ENCODE results near the gene JARID2.
A peak's percentile ranks its signal among the peaks of the same experiment; 100 is the strongest.

JARID2 gene

DNA sequence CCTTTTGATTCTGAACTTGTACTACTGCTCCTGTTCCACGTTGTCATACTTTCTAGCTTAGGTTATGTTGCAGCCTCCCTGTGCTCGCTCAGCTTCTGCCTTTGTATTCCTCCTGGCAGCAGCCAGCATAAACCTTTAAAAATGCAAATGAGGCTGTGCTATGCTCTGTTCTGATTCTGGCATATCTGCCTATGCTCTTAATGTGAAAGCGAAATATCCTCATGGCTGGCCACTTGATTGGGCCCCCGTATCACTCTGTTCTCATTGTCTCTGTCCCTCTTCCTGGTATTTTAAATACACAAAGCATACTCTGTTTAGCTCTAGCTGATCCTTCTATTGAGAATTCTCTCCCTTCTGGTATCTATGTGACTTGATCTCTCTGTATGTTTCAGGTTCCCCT is 139.0 kb downstream of the JARID2 start:
- DNase-seq, result no peak

DNA sequence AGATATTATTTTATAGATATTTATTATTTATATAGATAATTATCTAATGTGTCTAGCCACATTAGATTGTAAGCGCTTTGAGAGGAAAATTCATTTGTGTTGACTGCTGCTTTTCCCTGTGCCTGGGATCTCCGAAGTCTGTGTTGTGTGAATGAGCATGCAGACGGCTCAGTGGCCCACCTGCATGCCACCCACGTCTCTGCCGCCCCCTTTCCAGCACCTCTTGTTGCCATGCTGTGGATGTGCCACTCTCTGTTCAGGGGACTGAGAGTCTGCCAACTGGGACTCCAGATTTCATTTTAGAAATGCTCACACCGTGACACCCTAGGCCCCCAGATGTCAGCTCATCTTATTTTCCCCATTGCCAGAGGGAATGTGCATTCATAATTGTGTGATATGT is 139.7 kb downstream of the JARID2 start:
- no peak for DNase-seq

- DNase-seq, result no peak
Observed at GRCh38 chr6:15386110-15386755, 140.4 kb downstream of the JARID2 start.

- DNase-seq, result no peak
Observed at GRCh38 chr6:15386756-15387112, 140.9 kb downstream of the JARID2 start.

DNA sequence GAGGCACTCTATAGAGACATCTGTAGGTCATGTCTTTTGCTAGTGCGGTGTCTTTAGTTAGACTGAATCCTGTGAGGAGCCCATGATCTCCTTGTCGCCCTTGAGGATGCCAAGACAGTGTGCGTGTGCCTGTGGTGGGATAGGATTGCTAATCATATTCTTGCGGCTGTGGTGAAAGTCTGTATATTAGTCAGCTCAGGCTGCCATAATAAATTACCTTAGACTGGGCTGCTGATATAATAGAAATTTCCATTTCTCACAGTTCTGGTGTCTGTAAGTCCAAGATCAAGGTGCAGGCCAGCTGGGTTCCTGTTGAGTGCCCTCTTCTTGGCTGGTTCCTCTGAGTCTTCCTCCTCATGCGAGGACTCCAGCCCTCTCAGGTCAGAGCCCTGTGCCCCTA is 141.2 kb downstream of the JARID2 start:
- peak; percentile 39 for DNase-seq

- DNase-seq, result peak; percentile 18
Observed at GRCh38 chr6:15389084-15389764, 143.4 kb downstream of the JARID2 start.

DNA sequence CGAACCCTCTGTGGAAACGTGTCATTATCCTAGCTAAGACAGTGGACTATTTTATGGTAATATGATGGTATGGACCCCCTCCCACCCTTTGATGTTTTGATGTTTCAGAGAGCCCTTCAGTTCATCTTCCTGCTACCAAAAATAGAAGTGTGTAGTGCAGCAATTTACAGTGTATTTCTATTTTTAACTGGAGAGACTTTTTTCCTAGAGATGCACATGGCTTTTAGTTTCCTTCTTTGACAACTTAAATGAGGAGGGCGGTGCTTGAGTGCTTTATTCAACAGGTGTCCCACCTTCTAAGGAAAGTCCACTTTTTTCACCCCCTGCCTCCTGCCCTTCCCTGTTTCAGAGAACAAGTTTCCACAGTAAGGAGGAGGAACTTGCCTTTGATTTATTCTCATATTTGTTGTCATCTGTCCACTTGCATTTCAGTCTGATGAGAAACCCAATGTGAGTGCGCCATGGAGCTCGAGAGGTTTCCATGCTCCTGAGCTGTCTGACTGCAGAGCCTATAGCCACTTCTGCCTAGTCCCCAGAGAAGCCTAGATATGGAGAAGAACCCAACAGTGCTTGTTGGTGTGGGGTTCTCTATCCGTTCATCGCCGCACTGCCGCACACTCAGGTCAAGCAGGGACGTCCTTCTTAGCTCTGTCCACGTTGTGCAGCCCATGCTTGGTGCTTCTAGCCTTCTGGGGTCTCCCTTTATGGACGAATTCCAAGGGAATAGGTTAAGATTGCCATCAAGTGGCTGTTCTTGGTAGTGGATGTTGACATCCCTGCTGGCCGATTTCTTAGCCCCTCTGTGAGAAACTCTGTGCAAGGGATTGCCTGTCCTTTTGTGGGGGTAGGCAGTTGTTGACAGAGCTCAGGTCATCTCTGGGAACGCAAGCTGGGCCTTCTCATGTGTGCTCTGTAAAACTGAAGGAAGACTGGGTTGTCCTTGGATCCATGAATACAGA is 144.2 kb downstream of the JARID2 start:
- peak; percentile 19 for DNase-seq

DNA sequence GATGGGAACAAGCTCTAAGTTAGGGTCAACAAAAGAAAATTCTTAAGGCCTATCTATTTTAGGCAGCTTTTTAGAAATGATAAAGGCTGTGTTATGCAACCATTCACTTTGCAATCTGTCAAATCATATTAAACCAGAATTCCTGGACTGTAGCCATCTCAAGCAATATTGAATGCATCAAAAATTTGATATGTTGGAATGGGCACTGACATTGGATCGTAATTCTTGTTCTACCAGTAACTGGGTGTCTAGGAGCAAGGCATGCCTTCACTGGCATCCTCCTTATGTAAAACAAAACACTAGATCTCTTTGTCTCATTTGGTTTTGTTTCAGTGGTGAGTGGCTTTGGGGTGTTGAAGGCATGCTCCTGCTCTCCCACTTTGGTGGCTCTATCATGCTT is 145.6 kb downstream of the JARID2 start:
- no peak for DNase-seq

DNA sequence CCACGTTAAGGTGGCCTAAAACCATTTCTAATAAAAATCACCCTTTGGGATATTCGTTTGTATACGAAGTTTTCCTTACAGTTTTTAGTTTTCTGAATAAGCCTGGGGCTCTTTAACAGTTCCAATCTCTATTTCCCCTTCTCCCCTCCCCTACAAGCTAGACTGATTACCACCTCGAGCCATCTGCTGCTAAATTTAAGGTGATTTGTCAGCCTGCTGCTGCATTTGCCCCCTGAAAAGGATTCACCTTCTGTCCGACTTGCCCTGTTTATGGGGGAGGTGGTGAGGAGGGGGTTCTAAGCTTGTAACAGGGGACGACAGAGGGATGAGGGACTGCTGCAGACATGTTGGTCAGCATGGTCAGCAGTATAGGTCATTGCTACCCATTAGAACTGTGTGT is 146.3 kb downstream of the JARID2 start:
- DNase-seq, result no peak

DNA sequence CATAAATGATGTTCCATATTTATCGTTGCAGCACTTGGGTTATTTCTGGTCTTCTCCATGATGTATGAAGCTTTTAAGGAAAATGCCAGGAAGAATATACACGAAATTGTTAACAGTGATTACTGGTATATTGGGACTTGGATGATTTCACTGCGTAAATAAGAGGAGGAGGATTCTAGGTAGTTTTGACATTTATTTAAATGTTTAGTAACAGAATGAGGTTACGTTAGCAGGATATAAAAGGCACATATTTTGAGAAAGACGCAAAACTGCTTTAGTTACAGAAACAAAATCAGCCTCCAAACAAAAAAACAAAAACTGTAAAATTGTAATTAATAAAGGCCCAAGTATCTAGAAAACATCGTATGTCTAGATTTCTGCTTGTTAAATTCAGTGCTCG is 147.7 kb downstream of the JARID2 start:
- DNase-seq, result no peak

- DNase-seq, result peak; percentile 35
Observed at GRCh38 chr6:15395087-15395486, 149.2 kb downstream of the JARID2 start.

DNA sequence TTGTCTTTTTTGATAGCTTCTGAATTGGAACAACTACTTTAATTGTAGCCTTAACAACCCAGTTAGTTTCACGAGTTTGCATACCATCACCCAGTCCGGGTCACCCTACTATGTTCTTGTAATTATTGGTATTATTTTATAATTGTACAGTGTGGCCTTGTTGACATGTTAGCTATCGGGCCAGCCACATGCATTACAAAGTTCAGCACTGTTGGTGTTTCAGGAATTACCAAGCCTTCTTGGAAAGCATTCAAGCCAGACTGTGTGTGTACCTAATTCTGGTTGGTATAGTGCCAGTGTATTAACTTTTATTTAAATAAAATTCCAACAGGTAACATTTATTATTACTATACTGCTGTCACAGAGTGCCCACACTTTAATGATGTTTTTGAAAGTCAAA is 150.9 kb downstream of the JARID2 start:
- no peak for DNase-seq

GRCh38 chr6:15398633-15399275 is 152.9 kb downstream of the JARID2 start:
- DNase-seq, result no peak

- no peak for DNase-seq
Observed at GRCh38 chr6:15399641-15400470, 154.0 kb downstream of the JARID2 start.

DNA sequence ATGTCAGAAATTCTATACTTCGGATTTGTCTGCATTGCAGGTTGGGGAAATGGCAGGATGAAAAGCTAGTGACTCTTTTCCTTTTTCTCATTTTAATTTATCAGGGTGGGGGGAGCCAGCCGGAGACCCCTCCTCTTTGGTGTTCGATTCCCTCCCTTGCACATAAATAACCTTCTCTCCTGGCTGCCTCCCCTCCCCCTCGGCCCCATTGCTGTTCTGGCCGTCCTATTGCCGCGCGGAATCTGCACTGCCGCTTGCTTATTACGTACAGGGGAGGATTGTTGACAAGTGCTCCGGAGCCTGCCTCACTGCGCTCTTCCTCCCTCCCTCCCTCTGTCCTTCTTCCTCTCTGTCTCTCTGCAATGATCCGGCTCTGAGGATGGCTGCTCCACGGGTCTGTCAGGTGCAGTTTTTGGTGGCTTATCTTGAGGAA is 154.7 kb downstream of the JARID2 start:
- DNase-seq, result peak; percentile 48

GRCh38 chr6:15401120-15401519 is 155.3 kb downstream of the JARID2 start:
- DNase-seq, result no peak

GRCh38 chr6:15401769-15402250 is 155.9 kb downstream of the JARID2 start:
- DNase-seq, result no peak

DNA sequence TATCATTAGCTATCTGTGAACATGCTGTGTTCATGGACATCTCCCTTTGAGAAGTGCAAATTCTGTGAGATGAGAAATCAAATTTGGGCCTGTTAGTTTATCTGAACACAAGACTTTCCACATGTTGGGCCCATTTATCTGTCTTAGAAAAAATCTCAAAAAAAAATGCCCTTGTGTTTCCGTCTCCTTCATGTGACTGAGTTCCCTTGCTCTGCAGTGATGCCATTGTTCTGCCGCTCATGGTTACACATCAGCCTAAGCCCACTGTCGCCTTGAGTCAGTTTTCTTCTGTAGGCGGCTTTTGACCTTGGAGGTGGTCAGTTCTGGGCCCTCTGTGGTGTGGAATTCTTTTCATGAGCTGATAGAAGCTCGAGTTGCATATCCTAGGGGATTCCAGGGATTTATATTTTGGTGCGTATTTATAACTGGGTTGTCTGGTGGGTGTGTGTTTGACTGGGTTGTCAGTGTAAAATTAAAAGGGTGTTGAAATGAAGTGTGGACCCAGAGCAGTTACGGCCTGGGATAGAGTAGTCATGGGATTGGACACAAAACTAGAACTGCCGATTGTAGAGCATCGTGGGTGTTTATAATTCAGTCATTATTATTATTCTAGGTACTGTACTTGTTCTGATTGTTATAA is 156.7 kb downstream of the JARID2 start:
- no peak for DNase-seq

GRCh38 chr6:15403094-15403755 is 157.4 kb downstream of the JARID2 start:
- peak; percentile 30 for DNase-seq

GRCh38 chr6:15404685-15404980 is 158.8 kb downstream of the JARID2 start:
- no peak for DNase-seq

Data from stimulated activated CD4-positive, alpha-beta T cell treated with anti-CD3 and anti-CD28 coated beads, Interleukin-15, amount 100 ng/mL, for 24 hours (primary cell).